Activated T-cell treated with anti-CD3 and anti-CD28 coated beads, Interleukin-2, amount 50 U/mL, for 72 hours (primary cell): Measurements from ENCODE around the gene CELF4. TPM values are rescaled to one million over a fixed set of nuclear protein-coding genes. Genes with fewer than 3 reads are reported as not detected.
A peak's percentile ranks its signal among the peaks of the same experiment; 100 is the strongest.

ENCODE experiments used
- ATAC-seq, 2 donors: fragments of 150-1000 bp; cut with Tn5 transposase; replicated peaks in 1 of 2; 2 replicates each; pipeline ENCODE4 v1.10.0; 2021; ENCODE audit warnings: moderate library complexity in 2 of 2, mild to moderate bottlenecking in 1 of 2
- DNase-seq, 2 donors: peaks; one replicate each; pipeline ENCODE4 v3.0.0; 2021 to 2022; ENCODE audit warnings: mixed read lengths in 1 of 2
- H3K27ac Mint-ChIP-seq: one replicate; pipeline ENCODE4 v1.8.0; 2022; ENCODE audit warnings: mild to moderate bottlenecking, moderate library complexity, mixed read lengths
- H3K27me3 Mint-ChIP-seq: one replicate; pipeline ENCODE4 v1.8.0; 2022; ENCODE audit warnings: low read depth, mixed read lengths
- H3K36me3 Mint-ChIP-seq, 2 donors: one replicate each; pipeline ENCODE4 v1.8.0; 2022; ENCODE audit warnings: mixed read lengths in 2 of 2, mild to moderate bottlenecking in 1 of 2; ENCODE audit not compliant: insufficient read depth in 2 of 2
- H3K4me1 Mint-ChIP-seq: one replicate; pipeline ENCODE4 v1.8.0; 2022; ENCODE audit warnings: low read depth, mixed read lengths
- H3K4me3 Mint-ChIP-seq, 2 donors: one replicate each; pipeline ENCODE4 v1.8.0; 2022; ENCODE audit warnings: mild to moderate bottlenecking in 2 of 2, mixed read lengths in 2 of 2, moderate library complexity in 2 of 2
- H3K9me3 Mint-ChIP-seq, 2 donors: one replicate each; pipeline ENCODE4 v1.8.0; 2022; ENCODE audit warnings: mixed read lengths in 2 of 2
- total RNA-seq, 2 donors: library from RNA; stranded (reverse); gene quantifications; one replicate each; pipeline ENCODE4 v1.2.3, GENCODE V29; 2022

Gene CELF4
- total RNA-seq, 2 donors from 2014 or later: not detected

- no peak for ATAC-seq
- H3K27ac Mint-ChIP-seq: no peak overlapping the region
- no peak for DNase-seq
- no peaks in the 10 kb centered on the region for H3K9me3 Mint-ChIP-seq
- no peaks in the 10 kb centered on the region for H3K36me3 Mint-ChIP-seq
- peaks cover 31% of the 10 kb centered on the region for H3K27me3 Mint-ChIP-seq
- no peak overlapping the region for H3K4me3 Mint-ChIP-seq
- H3K4me1 Mint-ChIP-seq: no peaks in the 10 kb centered on the region
Measured at GRCh38 chr18:37341473-37342086, 224.0 kb downstream of the CELF4 start.

- no peak for ATAC-seq
- Mint-ChIP-seq H3K4me1 (no peaks in the 10 kb centered on the region), H3K27me3 (peaks cover 25% of the 10 kb centered on the region), H3K36me3 (no peaks in the 10 kb centered on the region), H3K27ac (no peak overlapping the region), H3K4me3 (no peak overlapping the region), H3K9me3 (no peaks in the 10 kb centered on the region)
- DNase-seq: no peak
Measured at GRCh38 chr18:37341016-37341415, 224.6 kb downstream of the CELF4 start.

GRCh38 chr18:37339701-37340215 lies 225.8 kb downstream of the CELF4 start:
- H3K27me3 Mint-ChIP-seq: peaks cover 22% of the 10 kb centered on the region
- ATAC-seq (no peak), DNase-seq (no peak)
- H3K4me3 Mint-ChIP-seq: no peak overlapping the region
- no peak overlapping the region for H3K27ac Mint-ChIP-seq
- no peaks in the 10 kb centered on the region for H3K4me1 Mint-ChIP-seq
- H3K9me3 Mint-ChIP-seq: no peaks in the 10 kb centered on the region
- no peaks in the 10 kb centered on the region for H3K36me3 Mint-ChIP-seq

DNA sequence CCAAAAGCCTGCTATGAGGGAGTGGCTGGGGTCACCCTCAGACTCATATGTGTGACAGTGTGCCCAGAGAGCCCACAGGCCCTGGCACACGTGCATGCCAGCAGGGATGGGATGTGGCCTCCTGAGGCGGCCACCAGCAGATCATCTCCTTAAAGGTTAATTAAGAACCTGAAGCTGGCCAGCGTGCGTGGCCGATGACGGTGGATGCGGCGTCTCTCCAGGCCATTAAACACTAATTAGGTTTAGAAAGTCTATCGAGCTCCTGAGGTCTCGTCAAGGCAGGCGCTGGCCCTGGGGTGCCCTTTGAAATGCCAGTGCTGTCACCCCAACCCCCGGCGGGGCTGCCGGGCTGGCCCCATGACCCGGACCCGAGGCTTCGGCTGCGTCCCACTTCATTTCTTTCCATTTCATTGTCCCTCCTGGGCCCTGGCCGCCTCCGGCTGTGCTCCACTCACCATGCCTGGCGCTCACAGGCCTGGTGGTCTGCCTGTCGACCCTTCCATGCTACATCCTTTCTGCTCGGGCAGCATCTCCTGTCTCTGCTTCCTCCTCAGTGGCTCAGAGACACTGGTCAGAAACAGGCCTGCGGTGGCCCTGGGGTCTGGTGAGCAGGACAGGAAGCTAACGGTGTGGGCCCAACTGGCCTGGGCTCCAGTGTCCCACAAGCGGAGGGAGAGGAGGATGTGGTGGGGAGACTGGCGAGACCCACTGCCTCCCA lies 228.9 kb downstream of the CELF4 start:
- DNase-seq (no peak), ATAC-seq (no peak)
- Mint-ChIP-seq H3K27me3 (no peaks in the 10 kb centered on the region), H3K4me3 (no peak overlapping the region), H3K9me3 (no peaks in the 10 kb centered on the region), H3K4me1 (no peaks in the 10 kb centered on the region), H3K36me3 (no peaks in the 10 kb centered on the region), H3K27ac (no peak overlapping the region)

GRCh38 chr18:37335409-37335736 lies 230.2 kb downstream of the CELF4 start:
- Mint-ChIP-seq H3K4me1 (no peaks in the 10 kb centered on the region), H3K27me3 (no peaks in the 10 kb centered on the region), H3K4me3 (no peak overlapping the region), H3K9me3 (no peaks in the 10 kb centered on the region), H3K36me3 (no peaks in the 10 kb centered on the region), H3K27ac (no peak overlapping the region)
- ATAC-seq: no peak
- no peak for DNase-seq

- no peaks in the 10 kb centered on the region for H3K4me1 Mint-ChIP-seq
- H3K27me3 Mint-ChIP-seq: no peaks in the 10 kb centered on the region
- H3K9me3 Mint-ChIP-seq: no peaks in the 10 kb centered on the region
- no peaks in the 10 kb centered on the region for H3K36me3 Mint-ChIP-seq
- DNase-seq (no peak), ATAC-seq (no peak)
- no peak overlapping the region for H3K4me3 Mint-ChIP-seq
- H3K27ac Mint-ChIP-seq: no peak overlapping the region
Measured at GRCh38 chr18:37334631-37335408, 230.8 kb downstream of the CELF4 start.

GRCh38 chr18:37332628-37333420 lies 232.8 kb downstream of the CELF4 start:
- Mint-ChIP-seq H3K36me3 (no peaks in the 10 kb centered on the region), H3K4me3 (no peak overlapping the region), H3K9me3 (no peaks in the 10 kb centered on the region), H3K4me1 (no peaks in the 10 kb centered on the region), H3K27me3 (no peaks in the 10 kb centered on the region), H3K27ac (no peak overlapping the region)
- no peak for DNase-seq
- ATAC-seq: no peak

- DNase-seq (no peak), ATAC-seq (no peak)
- no peaks in the 10 kb centered on the region for H3K27me3 Mint-ChIP-seq
- no peaks in the 10 kb centered on the region for H3K36me3 Mint-ChIP-seq
- H3K9me3 Mint-ChIP-seq: no peaks in the 10 kb centered on the region
- H3K4me3 Mint-ChIP-seq: no peak overlapping the region
- no peaks in the 10 kb centered on the region for H3K4me1 Mint-ChIP-seq
- no peak overlapping the region for H3K27ac Mint-ChIP-seq
Measured at GRCh38 chr18:37332219-37332618, 233.4 kb downstream of the CELF4 start.

DNA sequence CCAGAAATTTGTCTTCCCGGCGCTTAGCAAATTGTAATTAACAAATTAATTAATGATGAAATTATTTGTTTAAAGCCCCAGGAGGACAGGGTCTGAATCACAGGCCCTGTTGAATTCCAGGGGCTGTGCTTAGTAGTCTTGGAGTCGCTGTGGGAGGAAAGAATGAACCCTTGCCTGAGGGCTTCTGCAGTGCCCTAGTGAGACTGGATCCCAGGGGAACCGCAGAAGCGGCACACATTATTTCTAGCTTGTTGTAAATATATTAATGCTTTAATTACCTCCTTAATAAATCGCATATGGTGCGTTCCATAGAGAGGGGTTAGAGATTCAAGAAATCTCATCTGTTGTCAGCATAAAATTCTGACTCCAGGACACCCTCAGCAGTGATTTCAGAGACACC lies 235.4 kb downstream of the CELF4 start:
- ATAC-seq (no peak), DNase-seq (no peak)
- no peak overlapping the region for H3K4me3 Mint-ChIP-seq
- no peaks in the 10 kb centered on the region for H3K36me3 Mint-ChIP-seq
- H3K27me3 Mint-ChIP-seq: no peaks in the 10 kb centered on the region
- no peaks in the 10 kb centered on the region for H3K9me3 Mint-ChIP-seq
- H3K27ac Mint-ChIP-seq: no peak overlapping the region
- no peaks in the 10 kb centered on the region for H3K4me1 Mint-ChIP-seq

DNA sequence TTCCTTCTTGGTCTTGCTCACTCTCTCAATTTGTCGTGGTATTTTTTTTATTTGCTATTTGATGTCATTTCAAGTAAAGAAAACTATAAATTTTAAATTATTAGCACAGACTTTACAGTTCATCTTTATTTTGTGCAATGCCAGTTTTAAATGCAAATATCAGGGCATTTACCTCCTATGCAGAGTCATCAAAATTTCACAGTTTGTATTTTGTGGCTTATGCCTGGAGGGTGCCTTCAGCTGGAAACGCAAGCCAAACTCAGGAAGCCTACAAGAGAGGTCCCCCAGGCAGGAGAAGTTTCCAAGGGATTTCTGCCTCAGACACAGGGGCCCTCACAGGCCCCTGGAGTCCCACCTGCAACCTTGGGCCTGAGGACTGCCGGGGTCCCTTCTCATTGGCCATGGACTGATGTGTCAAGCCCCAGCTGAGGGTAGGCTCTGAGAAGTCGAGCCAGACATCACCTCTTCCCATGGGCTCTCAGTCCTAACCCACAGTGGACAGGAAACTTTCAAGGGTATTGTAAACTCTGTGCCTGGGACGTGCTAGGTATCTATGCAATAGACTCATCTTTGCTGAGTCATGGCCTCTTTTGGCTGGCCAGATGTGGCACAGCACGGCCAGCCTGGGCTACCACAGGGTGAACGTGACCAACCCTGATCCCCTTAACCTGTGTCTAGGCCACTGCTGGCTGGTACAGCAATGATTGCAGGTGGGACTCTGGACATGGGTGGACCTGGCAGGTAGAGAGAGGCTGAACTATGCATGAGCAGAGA lies 236.5 kb downstream of the CELF4 start:
- ATAC-seq: no peak
- H3K27ac Mint-ChIP-seq: no peak overlapping the region

DNA sequence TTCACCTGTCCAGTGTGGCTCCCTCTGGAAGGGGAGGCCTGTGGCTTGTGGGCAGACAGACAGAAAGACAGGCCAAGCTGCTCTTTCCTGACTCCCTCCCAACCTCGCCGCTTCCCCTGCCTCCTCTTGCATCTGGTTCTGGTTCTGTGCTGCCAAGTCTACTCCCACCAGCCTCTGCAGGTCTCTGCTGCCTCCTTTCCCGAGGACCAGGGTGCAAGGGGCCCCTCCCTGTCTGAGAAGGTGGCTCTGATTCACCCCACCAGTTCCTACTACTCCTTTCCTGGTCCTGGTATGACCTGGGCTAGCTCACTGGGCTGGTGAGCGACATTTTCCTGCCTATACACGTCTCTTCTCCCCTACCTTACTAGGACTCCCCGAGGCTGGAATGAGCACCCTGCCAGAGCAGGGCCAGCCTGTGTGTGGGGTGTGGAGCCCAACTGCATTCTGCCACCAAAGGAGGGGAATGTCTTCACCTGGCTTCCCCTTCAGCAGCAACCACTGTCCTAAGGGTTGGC lies 238.5 kb downstream of the CELF4 start:
- no peak overlapping the region for H3K4me3 Mint-ChIP-seq

More for the DNA sequence above, 236.5 kb downstream of the CELF4 start:
- Mint-ChIP-seq H3K4me3 (no peak overlapping the region), H3K36me3 (no peaks in the 10 kb centered on the region), H3K4me1 (no peaks in the 10 kb centered on the region), H3K9me3 (no peaks in the 10 kb centered on the region), H3K27me3 (no peaks in the 10 kb centered on the region)
- no peak for DNase-seq

DNA sequence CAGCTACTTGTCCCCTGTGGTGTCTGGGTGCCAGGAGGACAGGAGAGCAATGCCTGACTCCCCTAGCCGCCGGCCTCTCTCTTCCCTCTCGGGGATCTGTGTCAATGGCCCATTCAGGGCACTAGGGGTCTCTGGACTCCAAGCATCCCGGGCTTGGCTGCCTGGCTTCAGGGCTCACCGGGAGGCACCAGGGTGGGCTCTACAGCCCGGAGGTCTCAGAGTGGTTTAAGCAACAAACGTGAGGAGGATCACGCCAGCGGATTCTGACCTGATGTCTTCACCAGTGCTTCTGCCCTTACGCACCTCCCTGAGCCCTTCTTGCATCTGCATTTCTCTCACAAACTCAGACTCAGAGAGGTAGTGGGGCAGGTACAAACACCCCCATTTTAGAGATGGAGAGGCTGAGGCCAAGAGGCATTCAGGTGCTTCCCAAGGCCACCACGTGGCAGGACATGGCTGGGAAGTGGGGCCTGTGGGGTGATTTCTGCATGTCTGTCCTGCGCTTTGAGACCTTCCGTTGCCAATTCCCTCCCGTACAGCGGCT lies 243.0 kb downstream of the CELF4 start:
- no peak overlapping the region for H3K27ac Mint-ChIP-seq
- H3K27me3 Mint-ChIP-seq: no peaks in the 10 kb centered on the region
- DNase-seq (peak; percentile 3 to 20), ATAC-seq (peak in 1 of 2 donors; percentile 47)
- no peaks in the 10 kb centered on the region for H3K4me1 Mint-ChIP-seq
- H3K4me3 Mint-ChIP-seq: no peak overlapping the region
- H3K9me3 Mint-ChIP-seq: no peaks in the 10 kb centered on the region
- H3K36me3 Mint-ChIP-seq: no peaks in the 10 kb centered on the region

More for the DNA sequence above, 238.5 kb downstream of the CELF4 start:
- H3K27me3 Mint-ChIP-seq: no peaks in the 10 kb centered on the region
- no peaks in the 10 kb centered on the region for H3K9me3 Mint-ChIP-seq
- no peaks in the 10 kb centered on the region for H3K36me3 Mint-ChIP-seq
- H3K27ac Mint-ChIP-seq: no peak overlapping the region
- ATAC-seq (no peak), DNase-seq (no peak)
- H3K4me1 Mint-ChIP-seq: no peaks in the 10 kb centered on the region
